Cardiac muscle cell (in vitro differentiated cells and primary cell): Measurements from ENCODE around the gene CENPE. TPM values are rescaled to one million over a fixed set of nuclear protein-coding genes. Genes with fewer than 3 reads are reported as not detected.

ENCODE experiments used
- DNase-seq, 2 donors: peaks; one replicate each; pipeline versions ENCODE4 v3.0.0 to v3.0.0-alpha.2; 2010 to 2017; ENCODE audit warnings: low read depth in 1 of 2, low spot score in 1 of 2
- H3K27ac ChIP-seq: fragments of 200-600 bp; sonication (generic); 2 replicates; pipeline ENCODE4 v1.5.1; 2016
- H3K27me3 ChIP-seq: fragments of 200-600 bp; sonication (generic); 2 replicates; pipeline ENCODE4 v1.6.0; 2016; ENCODE audit warnings: control low read depth
- H3K36me3 ChIP-seq: fragments of 200-600 bp; sonication (generic); 2 replicates; pipeline ENCODE4 v1.5.1; 2016; ENCODE audit warnings: control low read depth
- H3K4me1 ChIP-seq: fragments of 200-600 bp; sonication (generic); 2 replicates; pipeline ENCODE4 v1.8.1; 2017; ENCODE audit warnings: low read depth, mild to moderate bottlenecking, mixed run types
- H3K4me3 ChIP-seq: fragments of 200-600 bp; sonication (generic); 2 replicates; pipeline ENCODE4 v1.5.1; 2016; ENCODE audit warnings: mild to moderate bottlenecking
- H3K9me3 ChIP-seq: fragments of 200-600 bp; sonication (generic); 2 replicates; pipeline ENCODE4 v1.5.1; 2017; ENCODE audit warnings: low read depth, mild to moderate bottlenecking, control low read depth
- CTCF ChIP-seq: IDR thresholded peaks from 2 replicates; pipeline ENCODE4 v1.5.1; 2012; ENCODE audit warnings: low read depth, mild to moderate bottlenecking, low read length
- polyA plus RNA-seq: library from polyadenylated mRNA; unstranded; fragments of >200 nt; fragmentation: Nextera tagmentation; extraction: Ambion mirVana; gene quantifications from 2 replicates; pipeline ENCODE4 v1.2.1, GENCODE V29; 2016
- total RNA-seq: library from RNA; depleted of rRNA; stranded (reverse); fragments of >200 nt; gene quantifications from 2 replicates; pipeline ENCODE4 v1.2.3, GENCODE V29; 2016

The CENPE gene
- total and polyA plus RNA-seq, 2 experiments from 2014 or later = 3.5 to 16.4 TPM

- no peaks in the 10 kb centered on the region for H3K27me3 ChIP-seq
- H3K4me3 ChIP-seq = no peak overlapping the region
- H3K4me1 ChIP-seq = peaks cover 6% of the 10 kb centered on the region
- no peak overlapping the region for H3K27ac ChIP-seq
- no peaks in the 10 kb centered on the region for H3K9me3 ChIP-seq
- H3K36me3 ChIP-seq = peaks cover 3% of the 10 kb centered on the region
- no peak for TF ChIP-seq CTCF
- no peak for DNase-seq
Observed at GRCh38 chr4:103118166-103118565, 80.0 kb downstream of the CENPE start.

GRCh38 chr4:103111598-103111997 is 86.5 kb downstream of the CENPE start:
- no peak for TF ChIP-seq CTCF
- no peak for DNase-seq
- Histone ChIP-seq H3K27ac (no peak overlapping the region), H3K36me3 (peaks cover 10% of the 10 kb centered on the region), H3K4me3 (no peak overlapping the region), H3K27me3 (no peaks in the 10 kb centered on the region), H3K4me1 (no peaks in the 10 kb centered on the region), H3K9me3 (no peaks in the 10 kb centered on the region)

GRCh38 chr4:103108542-103108941 is 89.6 kb downstream of the CENPE start:
- no peaks in the 10 kb centered on the region for H3K9me3 ChIP-seq
- H3K4me3 ChIP-seq = no peak overlapping the region
- no peaks in the 10 kb centered on the region for H3K27me3 ChIP-seq
- no peak for TF ChIP-seq CTCF
- H3K36me3 ChIP-seq = peaks cover 7% of the 10 kb centered on the region
- H3K27ac ChIP-seq = no peak overlapping the region
- DNase-seq = no peak
- no peaks in the 10 kb centered on the region for H3K4me1 ChIP-seq

GRCh38 chr4:103105558-103106356 is 92.4 kb downstream of the CENPE start:
- no peaks in the 10 kb centered on the region for H3K27me3 ChIP-seq
- peaks cover 7% of the 10 kb centered on the region for H3K36me3 ChIP-seq
- no peaks in the 10 kb centered on the region for H3K9me3 ChIP-seq
- H3K4me1 ChIP-seq = no peaks in the 10 kb centered on the region
- peak in 1 of 2 donors; percentile 16 for DNase-seq
- no peak overlapping the region for H3K4me3 ChIP-seq
- TF ChIP-seq CTCF = no peak
- no peak overlapping the region for H3K27ac ChIP-seq

- H3K36me3 ChIP-seq = peaks cover 7% of the 10 kb centered on the region
- no peak overlapping the region for H3K4me3 ChIP-seq
- no peaks in the 10 kb centered on the region for H3K27me3 ChIP-seq
- no peak for TF ChIP-seq CTCF
- no peaks in the 10 kb centered on the region for H3K9me3 ChIP-seq
- H3K4me1 ChIP-seq = no peaks in the 10 kb centered on the region
- H3K27ac ChIP-seq = no peak overlapping the region
- DNase-seq = no peak
Observed at GRCh38 chr4:103104886-103105285, 93.3 kb downstream of the CENPE start.
